Fibroblast of villous mesenchyme (primary cell): ENCODE results near the gene CCDC33. TPM values are rescaled to one million over a fixed set of nuclear protein-coding genes. Genes with fewer than 3 reads are reported as not detected.

Experiments
- DNase-seq: peaks from one replicate; pipeline ENCODE4 v3.0.0-alpha.2; 2010; ENCODE audit warnings: low read depth
- H3K4me3 ChIP-seq: 2 replicates; pipeline ENCODE4 v1.5.1; 2011; ENCODE audit warnings: low read depth, mild to moderate bottlenecking, low read length
- CTCF ChIP-seq: IDR thresholded peaks from 2 replicates; pipeline ENCODE4 v1.5.1; 2012; ENCODE audit warnings: low read depth, mild to moderate bottlenecking, low read length; ENCODE audit not compliant: insufficient read depth
- total RNA-seq: library from RNA; depleted of rRNA; stranded (reverse); fragments of >200 nt; gene quantifications from 2 replicates; pipeline ENCODE4 v1.2.3, GENCODE V29; 2012

The CCDC33 gene
- total RNA-seq, 1 donor, result 0.86 TPM

GRCh38 chr15:74258456-74259291 lies 22.5 kb downstream of the CCDC33 start:
- TF ChIP-seq CTCF, result no peak

GRCh38 chr15:74259292-74259648 lies 23.1 kb downstream of the CCDC33 start:
- no peak for TF ChIP-seq CTCF
- DNase-seq, result no peak
- no peak overlapping the region for H3K4me3 ChIP-seq

More at GRCh38 chr15:74258456-74259291, 22.5 kb downstream of the CCDC33 start:
- peak; percentile 16 for DNase-seq
- no peak overlapping the region for H3K4me3 ChIP-seq

GRCh38 chr15:74259821-74260607 lies 23.9 kb downstream of the CCDC33 start:
- H3K4me3 ChIP-seq, result no peak overlapping the region
- no peak for DNase-seq
- no peak for TF ChIP-seq CTCF

- no peak for DNase-seq
- no peak overlapping the region for H3K4me3 ChIP-seq
- no peak for TF ChIP-seq CTCF
These were observed 24.9 kb downstream of the CCDC33 start for GRCh38 chr15:74261041-74261440.

- no peak for TF ChIP-seq CTCF
- no peak overlapping the region for H3K4me3 ChIP-seq
- DNase-seq, result no peak
These were observed 25.6 kb downstream of the CCDC33 start for GRCh38 chr15:74261685-74262084.

GRCh38 chr15:74262151-74262550 lies 26.0 kb downstream of the CCDC33 start:
- no peak overlapping the region for H3K4me3 ChIP-seq
- no peak for DNase-seq
- TF ChIP-seq CTCF, result no peak
